Measurements from ENCODE around the gene ZFR2.
"Not testable (repeated sequence)": the region's sequence is repeated elsewhere in the genome, so short reads cannot be mapped to it uniquely, and the experiment has no call there.

ZFR2 gene

GRCh38 chr19:3868770-3869456 is at the start of gene ZFR2:
TSS of gene ZFR2 (minus strand) at chr19:3869038. CDS start at chr19:3869017, 21 bp downstream.
- DNase-seq (ENCODE audit: low spot score): peak; percentile 80

DNA sequence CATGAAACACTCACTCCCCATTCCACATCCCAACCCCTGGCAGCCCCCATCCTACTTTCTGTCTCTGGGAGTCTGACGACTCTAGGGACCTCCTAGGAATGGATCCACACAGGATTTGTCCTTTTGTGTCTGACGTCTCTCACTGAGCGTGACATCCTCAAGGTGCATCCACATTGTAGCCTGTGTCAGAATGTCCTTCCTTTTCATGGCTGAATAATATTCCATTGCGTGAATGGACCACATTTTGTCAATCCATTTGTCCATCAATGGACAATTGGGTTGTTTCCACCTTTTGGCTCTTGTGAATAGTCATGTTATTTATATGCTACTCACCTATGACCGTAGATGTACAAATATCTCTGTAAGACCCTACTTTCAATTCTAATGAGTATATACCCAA is 47.2 kb upstream of the ZFR2 start:
- no peak for DNase-seq (ENCODE audit: low spot score)

- no peak for DNase-seq (ENCODE audit: low spot score)
Observed at GRCh38 chr19:3914199-3914598, 45.4 kb upstream of the ZFR2 start.

GRCh38 chr19:3910105-3910504 is 41.3 kb upstream of the ZFR2 start:
- DNase-seq (ENCODE audit: low spot score): no peak

DNA sequence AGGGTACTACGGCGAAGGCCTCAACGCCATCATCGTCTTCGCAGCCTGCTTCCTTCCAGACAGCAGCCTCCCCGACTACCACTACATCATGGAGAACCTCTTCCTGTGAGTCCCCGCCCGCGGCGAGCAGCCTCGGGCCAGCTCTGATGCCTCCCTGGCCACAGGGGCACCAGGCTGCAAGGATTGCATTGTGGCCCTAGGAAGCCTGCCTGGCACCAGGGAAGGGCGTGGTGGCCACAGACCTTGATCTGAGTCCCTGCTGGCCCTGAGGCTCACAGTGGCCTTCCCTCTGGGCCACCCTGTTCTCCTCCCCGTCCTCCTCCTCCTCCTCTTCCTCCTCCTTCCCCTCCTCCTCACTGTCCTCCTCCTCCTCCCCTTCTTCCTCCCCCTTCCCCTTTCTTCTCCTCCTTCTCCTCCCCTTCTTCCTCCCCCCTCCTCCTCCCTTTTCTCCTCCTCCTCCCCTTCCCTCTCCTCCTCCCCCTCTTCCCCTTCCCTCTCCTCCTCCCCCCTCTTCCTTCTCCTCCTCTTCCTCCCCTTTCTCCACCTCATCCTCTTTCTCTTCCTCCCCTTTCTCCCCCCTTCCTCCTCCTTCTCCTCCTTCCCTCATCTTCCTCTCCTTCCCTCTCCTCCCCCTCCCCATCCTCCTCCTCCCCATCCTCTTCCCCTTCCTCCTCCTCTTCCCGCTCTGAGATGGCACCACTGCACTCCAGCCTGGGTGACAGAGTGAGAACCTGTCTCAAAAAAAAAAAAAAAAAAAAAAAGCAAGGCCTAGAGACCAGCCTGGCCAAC is 39.6 kb upstream of the ZFR2 start:
- no peak for DNase-seq (ENCODE audit: low spot score)

DNA sequence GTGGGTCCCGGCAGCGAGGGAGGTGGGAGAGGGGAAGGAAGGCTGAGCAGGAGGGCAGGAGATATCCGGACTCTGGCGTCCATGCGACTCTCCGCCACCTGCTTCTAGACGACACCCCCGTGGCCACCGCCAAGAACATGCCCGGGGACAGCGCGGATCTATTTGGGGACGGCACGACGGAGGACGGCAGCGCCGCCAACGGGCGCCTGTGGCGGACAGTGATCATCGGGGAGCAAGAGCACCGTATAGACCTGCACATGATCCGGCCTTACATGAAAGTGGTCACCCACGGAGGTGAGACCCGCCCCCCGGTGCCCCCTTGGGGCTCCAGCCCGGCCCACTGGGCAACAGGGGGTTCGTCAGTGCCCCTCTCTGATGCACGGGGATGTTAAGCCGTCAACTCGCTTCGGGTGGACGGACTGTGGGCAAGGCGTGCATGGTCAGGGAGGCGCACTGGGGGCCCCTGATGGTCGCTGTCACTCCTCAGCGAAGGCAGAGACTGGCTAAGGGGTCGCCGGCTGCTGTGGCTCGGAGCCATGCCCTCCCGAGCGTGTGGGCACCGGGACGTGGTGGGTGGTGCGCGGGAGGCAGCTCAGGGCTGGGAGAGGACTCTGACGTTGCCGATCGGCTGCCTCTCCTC is 38.9 kb upstream of the ZFR2 start:
- no peak for DNase-seq (ENCODE audit: low spot score)

DNA sequence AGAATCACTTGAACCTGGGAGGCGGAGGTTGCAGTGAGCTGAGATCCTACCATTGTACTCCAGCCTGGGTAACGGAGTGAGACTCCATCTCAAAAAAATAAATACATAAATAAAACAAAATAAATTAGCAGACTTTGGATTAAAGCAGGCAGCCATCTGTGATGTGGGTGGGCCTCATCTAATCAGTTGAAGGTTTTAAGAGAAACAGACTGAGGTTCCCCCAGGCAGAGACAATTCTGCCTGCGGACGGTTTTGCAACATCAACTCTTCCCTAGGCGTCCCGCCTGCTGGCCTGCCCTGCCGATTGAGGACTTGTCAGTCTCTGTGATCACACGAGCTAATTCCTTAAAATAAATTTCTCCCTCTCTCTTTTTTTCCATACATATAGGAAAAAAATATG is 35.4 kb upstream of the ZFR2 start:
- no peak for DNase-seq (ENCODE audit: low spot score)

DNA sequence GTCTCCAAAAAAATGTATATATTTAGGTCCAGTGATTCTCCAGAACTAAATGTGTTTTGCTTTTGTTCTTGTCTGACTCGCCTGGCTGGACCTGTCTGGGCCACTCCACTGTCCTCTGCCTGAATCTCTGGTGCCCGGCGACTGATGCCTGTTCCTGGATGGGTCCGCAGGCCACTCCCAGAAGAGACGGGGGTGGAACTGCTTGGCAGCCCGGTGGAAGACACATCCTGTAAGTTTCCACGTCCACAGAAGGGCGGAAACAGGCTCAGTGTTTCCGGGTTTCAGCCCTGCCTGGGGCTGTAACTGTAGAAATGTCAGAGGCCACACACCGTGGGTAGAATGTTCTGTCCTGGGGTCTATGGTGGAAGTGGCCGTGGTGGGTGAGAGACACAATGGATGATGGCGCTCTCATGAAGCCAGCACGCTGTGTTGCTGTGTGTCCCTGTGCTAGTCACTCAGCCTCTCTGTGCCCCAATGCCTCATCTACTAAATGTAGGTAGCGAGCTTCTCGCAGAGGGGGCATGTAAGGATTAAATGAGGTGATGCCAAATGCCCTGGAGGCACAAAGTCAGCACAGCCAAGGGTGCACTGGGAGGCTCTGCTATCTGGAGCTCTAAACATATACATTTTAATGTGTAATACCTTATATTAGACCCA is 33.6 kb upstream of the ZFR2 start:
- no peak for DNase-seq (ENCODE audit: low spot score)

- DNase-seq (ENCODE audit: low spot score): no peak
Observed at GRCh38 chr19:3899531-3900294, 30.9 kb upstream of the ZFR2 start.

GRCh38 chr19:3898426-3898825 is 29.6 kb upstream of the ZFR2 start:
- DNase-seq (ENCODE audit: low spot score): no peak

DNA sequence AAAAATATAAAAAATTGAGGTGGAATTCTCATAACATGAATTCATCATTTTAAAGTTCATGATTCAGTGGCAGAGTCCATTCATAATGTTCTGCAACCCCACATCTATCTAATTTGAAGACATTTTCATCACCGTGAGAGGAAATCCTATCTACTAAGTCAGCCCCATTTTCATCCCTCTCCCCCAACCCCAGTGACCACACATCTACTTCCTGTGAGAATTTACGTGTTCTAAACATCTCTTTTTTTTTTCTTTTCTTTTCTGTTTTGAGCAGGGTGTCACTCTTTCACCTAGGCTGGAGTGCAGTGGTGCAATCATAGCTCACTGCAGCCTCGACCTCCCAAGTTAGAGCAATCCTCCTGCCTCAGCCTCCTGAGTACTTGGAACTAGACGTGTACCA is 29.1 kb upstream of the ZFR2 start:
- DNase-seq (ENCODE audit: low spot score): no peak

- no peak for DNase-seq (ENCODE audit: low spot score)
Observed at GRCh38 chr19:3895788-3896187, 26.9 kb upstream of the ZFR2 start.

GRCh38 chr19:3894959-3895358 is 26.1 kb upstream of the ZFR2 start:
- not testable (repeated sequence) for DNase-seq (ENCODE audit: low spot score)

GRCh38 chr19:3893509-3894179 is 24.8 kb upstream of the ZFR2 start:
- DNase-seq (ENCODE audit: low spot score): no peak

- DNase-seq (ENCODE audit: low spot score): no peak
Observed at GRCh38 chr19:3890591-3890990, 21.8 kb upstream of the ZFR2 start.

DNA sequence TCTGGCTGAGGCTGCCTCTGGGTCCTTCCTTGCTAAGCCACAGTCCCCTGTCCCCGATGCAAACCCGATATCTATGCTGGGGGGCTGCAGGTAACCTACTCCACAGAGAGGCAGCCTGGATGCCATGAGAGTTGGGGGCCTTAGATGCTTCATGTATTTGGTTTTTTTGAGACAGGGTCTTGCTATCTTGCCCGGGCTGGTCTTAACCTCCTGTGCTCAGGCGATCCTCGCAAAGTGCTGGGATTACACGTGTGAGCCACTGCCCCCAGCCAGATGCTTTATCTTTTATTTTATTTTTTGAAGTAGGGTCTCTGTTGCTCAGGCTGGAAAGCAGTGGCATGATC is 13.2 kb upstream of the ZFR2 start:
- no peak for DNase-seq (ENCODE audit: low spot score)

- peak; percentile 57 for DNase-seq (ENCODE audit: low spot score)
Observed at GRCh38 chr19:3881272-3882040, 12.6 kb upstream of the ZFR2 start.

DNA sequence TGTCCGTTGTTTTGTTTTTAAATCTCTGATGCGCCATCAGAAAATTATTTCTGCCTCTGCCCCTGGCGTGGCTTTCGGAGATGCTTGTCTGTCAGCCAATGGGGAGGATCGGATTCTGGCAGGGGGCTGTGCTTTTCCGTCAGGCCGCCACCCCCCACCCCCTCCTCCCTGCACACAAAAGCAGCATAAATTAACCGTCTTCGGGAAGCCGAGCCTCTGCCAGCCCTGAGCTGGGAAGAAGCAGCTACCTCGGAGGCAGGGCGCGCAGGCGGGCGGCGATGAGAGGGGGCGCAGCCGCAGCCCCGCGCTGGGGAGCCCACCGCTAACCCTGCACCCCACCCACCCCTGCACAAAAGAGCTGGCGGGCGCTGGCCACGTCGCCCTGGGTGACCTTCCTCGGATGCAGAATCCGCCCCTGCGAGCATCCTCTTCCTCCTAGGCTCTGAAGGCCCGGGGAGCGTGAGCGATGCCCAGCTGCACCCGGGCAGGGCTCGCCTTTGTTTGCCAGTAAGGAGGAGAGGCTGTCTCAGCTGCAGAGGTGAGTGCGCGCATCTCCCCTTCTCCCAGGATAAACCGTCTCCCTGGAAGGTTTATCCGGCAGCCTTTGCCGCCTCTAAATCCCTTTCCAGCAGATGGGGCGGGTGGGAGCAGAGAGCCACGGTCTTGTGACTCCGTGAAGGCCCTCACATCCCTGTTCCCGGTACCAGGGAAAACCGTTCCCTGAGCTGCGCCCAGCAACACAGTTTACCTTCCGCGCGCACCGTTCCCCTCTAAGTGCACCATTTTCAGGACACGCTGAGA is 11.8 kb upstream of the ZFR2 start, which contains the start of gene ATCAY:
TSS of gene ATCAY (plus strand) at position 215 of the 801 bp plus-strand sequence. CDS start 5,083 bp downstream, outside the sequence.
- peak; percentile 88 for DNase-seq (ENCODE audit: low spot score)

- no peak for DNase-seq (ENCODE audit: low spot score)
Observed at GRCh38 chr19:3879656-3880055, 10.8 kb upstream of the ZFR2 start.

- not testable (repeated sequence) for DNase-seq (ENCODE audit: low spot score)
Observed at GRCh38 chr19:3874695-3875094, 5.9 kb upstream of the ZFR2 start.

Data from ecto neural progenitor cell (in vitro differentiated cells).